Stimulated activated CD4-positive, alpha-beta T cell treated with anti-CD3 and anti-CD28 coated beads, Interleukin-4, amount 100 ng/mL, for 48 hours (primary cell): Measurements from ENCODE around the gene RHO.
"Not testable (repeated sequence)": the region's sequence is repeated elsewhere in the genome, so short reads cannot be mapped to it uniquely, and the experiment has no call there.

Experiments used
- DNase-seq, 2 donors: peaks; one replicate each; pipeline ENCODE4 v3.0.0-alpha.2; 2020; ENCODE audit warnings: low read depth in 2 of 2

RHO gene

GRCh38 chr3:129543156-129543790 lies 14.8 kb downstream of the RHO start, which contains the start of gene H1-8:
Gene H1-8 (plus strand): TSS chr3:129543175. CDS start chr3:129543219, 44 bp downstream.
- no peak for DNase-seq

- no peak for DNase-seq
These were observed 15.6 kb downstream of the RHO start for GRCh38 chr3:129543999-129544398.

GRCh38 chr3:129545951-129546350 lies 17.5 kb downstream of the RHO start:
- DNase-seq = not testable (repeated sequence)

GRCh38 chr3:129547241-129547640 lies 18.8 kb downstream of the RHO start:
- no peak for DNase-seq

- DNase-seq = no peak
These were observed 19.9 kb downstream of the RHO start for GRCh38 chr3:129548104-129548965.

GRCh38 chr3:129549006-129549800 lies 20.8 kb downstream of the RHO start:
- no peak for DNase-seq

GRCh38 chr3:129549805-129550204 lies 21.4 kb downstream of the RHO start:
- no peak for DNase-seq

GRCh38 chr3:129552287-129553050 lies 24.0 kb downstream of the RHO start:
- no peak for DNase-seq

- no peak for DNase-seq
These were observed 24.7 kb downstream of the RHO start for GRCh38 chr3:129553171-129553570.

- peak in 1 of 2 donors; percentile 13 for DNase-seq
These were observed 25.3 kb downstream of the RHO start for GRCh38 chr3:129553719-129554118.

- no peak for DNase-seq
These were observed 26.1 kb downstream of the RHO start for GRCh38 chr3:129554356-129555152.

GRCh38 chr3:129555153-129555550 lies 26.7 kb downstream of the RHO start:
- DNase-seq = no peak

- DNase-seq = no peak
These were observed 27.3 kb downstream of the RHO start for GRCh38 chr3:129555616-129556357.

- DNase-seq = no peak
These were observed 27.9 kb downstream of the RHO start for GRCh38 chr3:129556358-129556695.

- DNase-seq = no peak
These were observed 28.6 kb downstream of the RHO start for GRCh38 chr3:129556890-129557547.

- no peak for DNase-seq
These were observed 29.1 kb downstream of the RHO start for GRCh38 chr3:129557548-129557894.

- no peak for DNase-seq
These were observed 29.8 kb downstream of the RHO start for GRCh38 chr3:129558081-129558771.

- no peak for DNase-seq
These were observed 30.5 kb downstream of the RHO start for GRCh38 chr3:129558772-129559564.
